ENCODE measurements around the gene GAS2L1.

The GAS2L1 gene

GRCh38 chr22:29345932-29346331 is 39.5 kb downstream of the GAS2L1 start:
- Histone ChIP-seq H3K4me1 (peaks cover 9% of the 10 kb centered on the region), H2AFZ (no peak overlapping the region), H3K36me3 (ENCODE audit: control insufficient read depth, insufficient read depth, low read length) (no peaks in the 10 kb centered on the region), H3K9me3 (ENCODE audit: control insufficient read depth, low read length) (no peaks in the 10 kb centered on the region), H3K4me3 (ENCODE audit: low read depth, low read length) (no peak overlapping the region), H3K9ac (no peak overlapping the region), H3K4me2 (ENCODE audit: low read length) (no peak overlapping the region), H3K79me2 (no peaks in the 10 kb centered on the region), H3K27me3 (ENCODE audit: control insufficient read depth, insufficient read depth, low read length) (no peaks in the 10 kb centered on the region), H3K27ac (no peak overlapping the region)
- no peak for TF ChIP-seq CTCF (IDR thresholded peaks at IDR 0.05)

- H3K79me2 ChIP-seq, result no peaks in the 10 kb centered on the region
- no peaks in the 10 kb centered on the region for H3K9me3 ChIP-seq (ENCODE audit: control insufficient read depth, low read length)
- no peaks in the 10 kb centered on the region for H3K27me3 ChIP-seq (ENCODE audit: control insufficient read depth, insufficient read depth, low read length)
- no peak overlapping the region for H3K4me2 ChIP-seq (ENCODE audit: low read length)
- H3K9ac ChIP-seq, result no peak overlapping the region
- H3K36me3 ChIP-seq (ENCODE audit: control insufficient read depth, insufficient read depth, low read length), result no peaks in the 10 kb centered on the region
- H2AFZ ChIP-seq, result no peak overlapping the region
- no peak overlapping the region for H3K27ac ChIP-seq
- H3K4me3 ChIP-seq (ENCODE audit: low read depth, low read length), result no peak overlapping the region
- TF ChIP-seq CTCF (IDR thresholded peaks at IDR 0.05), result no peak
- peaks cover 9% of the 10 kb centered on the region for H3K4me1 ChIP-seq
These were observed 40.2 kb downstream of the GAS2L1 start for GRCh38 chr22:29346659-29347058.

GRCh38 chr22:29348041-29348440 is 41.6 kb downstream of the GAS2L1 start:
- Histone ChIP-seq H3K79me2 (no peaks in the 10 kb centered on the region), H3K27me3 (ENCODE audit: control insufficient read depth, insufficient read depth, low read length) (no peaks in the 10 kb centered on the region), H3K9ac (no peak overlapping the region), H3K9me3 (ENCODE audit: control insufficient read depth, low read length) (no peaks in the 10 kb centered on the region), H3K4me2 (ENCODE audit: low read length) (no peak overlapping the region), H2AFZ (no peak overlapping the region), H3K36me3 (ENCODE audit: control insufficient read depth, insufficient read depth, low read length) (no peaks in the 10 kb centered on the region), H3K4me3 (ENCODE audit: low read depth, low read length) (no peak overlapping the region), H3K27ac (no peak overlapping the region), H3K4me1 (peaks cover 7% of the 10 kb centered on the region)
- no peak for TF ChIP-seq CTCF (IDR thresholded peaks at IDR 0.05)

GRCh38 chr22:29348956-29349355 is 42.5 kb downstream of the GAS2L1 start:
- no peaks in the 10 kb centered on the region for H3K79me2 ChIP-seq
- H3K27me3 ChIP-seq (ENCODE audit: control insufficient read depth, insufficient read depth, low read length), result no peaks in the 10 kb centered on the region
- H3K4me1 ChIP-seq, result no peaks in the 10 kb centered on the region
- no peak for TF ChIP-seq CTCF (IDR thresholded peaks at IDR 0.05)
- H3K36me3 ChIP-seq (ENCODE audit: control insufficient read depth, insufficient read depth, low read length), result no peaks in the 10 kb centered on the region
- no peaks in the 10 kb centered on the region for H3K9me3 ChIP-seq (ENCODE audit: control insufficient read depth, low read length)
- H3K9ac ChIP-seq, result no peak overlapping the region
- no peak overlapping the region for H3K4me3 ChIP-seq (ENCODE audit: low read depth, low read length)
- H3K27ac ChIP-seq, result no peak overlapping the region
- no peak overlapping the region for H2AFZ ChIP-seq
- H3K4me2 ChIP-seq (ENCODE audit: low read length), result no peak overlapping the region

- H3K9me3 ChIP-seq (ENCODE audit: control insufficient read depth, low read length), result no peaks in the 10 kb centered on the region
- no peak overlapping the region for H2AFZ ChIP-seq
- no peak overlapping the region for H3K4me2 ChIP-seq (ENCODE audit: low read length)
- H3K4me1 ChIP-seq, result no peaks in the 10 kb centered on the region
- H3K27me3 ChIP-seq (ENCODE audit: control insufficient read depth, insufficient read depth, low read length), result no peaks in the 10 kb centered on the region
- no peak overlapping the region for H3K9ac ChIP-seq
- no peak overlapping the region for H3K4me3 ChIP-seq (ENCODE audit: low read depth, low read length)
- H3K36me3 ChIP-seq (ENCODE audit: control insufficient read depth, insufficient read depth, low read length), result no peaks in the 10 kb centered on the region
- no peak for TF ChIP-seq CTCF (IDR thresholded peaks at IDR 0.05)
- H3K27ac ChIP-seq, result no peak overlapping the region
- H3K79me2 ChIP-seq, result no peaks in the 10 kb centered on the region
These were observed 44.6 kb downstream of the GAS2L1 start for GRCh38 chr22:29351042-29351441.
